Pancreas (tissue), 10 donors: Measurements from ENCODE around the gene SUPT4H1. TPM values are rescaled to one million over a fixed set of nuclear protein-coding genes. Genes with fewer than 3 reads are reported as not detected.

ENCODE experiments used
- ATAC-seq, 4 donors: fragments of 200-7000 bp; cut with Tn5 transposase; one replicate each; pipeline versions ENCODE4 v1.8.0 to v1.9.1; 2020; ENCODE audit warnings: mild to moderate bottlenecking in 4 of 4, moderate library complexity in 4 of 4
- DNase-seq, 6 donors: peaks; one replicate each; pipeline ENCODE4 v3.0.0-alpha.2; 2020
- FAIRE-seq: peaks from 2 replicates; lab custom pipeline; 2012; peaks lifted over from hg19 to GRCh38; lab: Jason Lieb, UNC
- H3K27ac ChIP-seq, 4 donors: fragments of 200-600 bp; sonication (generic); 1 replicate in 3 of 4; 2 replicates in 1 of 4; pipeline versions ENCODE4 v1.5.0 to v1.8.0; 2020
- H3K27me3 ChIP-seq, 4 donors: fragments of 200-600 bp; one replicate each; pipeline ENCODE4 v1.8.0; 2021
- H3K36me3 ChIP-seq, 3 donors: fragments of 200-600 bp; sonication (generic) in 1 of 3; one replicate each; pipeline versions ENCODE4 v1.5.0 to v1.8.0; 2020 to 2021
- H3K4me1 ChIP-seq, 3 donors: fragments of 200-600 bp; one replicate each; pipeline ENCODE4 v1.8.0; 2021
- H3K4me3 ChIP-seq, 4 donors: fragments of 200-600 bp; sonication (generic) in 2 of 4; one replicate each; pipeline versions ENCODE4 v1.5.0 to v1.8.0; 2020 to 2021
- H3K9me3 ChIP-seq, 4 donors: fragments of 200-600 bp; one replicate each; pipeline ENCODE4 v1.8.0; 2021
- WGBS, 2 donors: extraction: QIAGEN DNeasy Blood & Tissue Kit; methylation state at CpG; one replicate each; pipeline ENCODE4 v1.1.7; 2013; 5-methylcytosine and 5-hydroxymethylcytosine counted together
- intact Hi-C, 3 donors: fragments of 100-400 bp; cut with DNase I; formaldehyde crosslinking; loops; one replicate each; pipeline versions ENCODE4 v1.11.1 to v1.14.2; 2022
- polyA plus RNA-seq, 2 donors: library from polyadenylated mRNA; stranded (reverse); fragments of 200-250 nt; gene quantifications; one replicate each; pipeline ENCODE4 v1.2.3, GENCODE V29; 2013
- total RNA-seq, 6 donors: library from RNA; stranded (reverse); fragmentation: NEBNext Ultra II Directional in 4 of 6; extraction: Animal tissue kit (Norgen Biotek cat#: 25700) in 4 of 6; gene quantifications; one replicate each; pipeline versions ENCODE4 v1.2.1 to v1.2.4, GENCODE V29; 2021 to 2023
- TF ChIP-seq, protein P1 (sequence below), 4 donors: fragments of 200-600 bp; sonication (generic) in 3 of 4; IDR thresholded peaks; one replicate each; pipeline versions ENCODE4 v1.5.0 to v1.8.0; 2021; ENCODE audit warnings: antibody characterized with exemption in 4 of 4
- donor health status: healthy with polysubstance abuse.
- donor health status: DM: no; HTN: no; CAD: no; lungs with moderate emphysema.
- donor health status: DM: no; HTN: no; CAD: no.
- donor health status: control.
- donor health status: control.
- donor health status: Bipolar disorder and iron deficiency.
- donor health status: DM: yes; HTN: yes; CAD: no.
- donor health status: DM: no; HTN: no; CAD: no.
- donor health status: DM: no; HTN: no; CAD: no.
- donor health status: DM: yes; HTN: yes; CAD: no.

Gene SUPT4H1
- total and polyA plus RNA-seq, 8 donors, result 14.1 to 43.7 (median 27.1) TPM

DNA sequence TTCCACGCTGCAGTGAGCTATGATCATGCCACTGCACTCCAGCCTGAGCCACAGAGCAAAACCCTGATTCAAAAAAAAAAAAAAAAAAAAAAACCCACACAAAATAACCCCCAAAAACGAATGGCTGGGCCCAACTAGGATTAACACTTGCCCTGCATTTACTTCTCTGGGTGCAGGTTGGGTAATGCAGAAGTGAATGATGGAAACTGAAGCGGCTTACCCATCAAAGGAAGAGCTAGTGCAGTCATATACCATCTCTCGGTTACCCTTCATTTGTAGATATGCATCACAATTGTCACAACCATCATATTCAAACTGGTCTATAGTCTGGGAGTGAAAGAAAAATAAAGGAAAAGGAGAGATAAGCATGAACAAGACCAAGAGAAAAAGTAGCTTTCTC lies 819 bp downstream of the SUPT4H1 start:
- TF ChIP-seq, protein P1, sequence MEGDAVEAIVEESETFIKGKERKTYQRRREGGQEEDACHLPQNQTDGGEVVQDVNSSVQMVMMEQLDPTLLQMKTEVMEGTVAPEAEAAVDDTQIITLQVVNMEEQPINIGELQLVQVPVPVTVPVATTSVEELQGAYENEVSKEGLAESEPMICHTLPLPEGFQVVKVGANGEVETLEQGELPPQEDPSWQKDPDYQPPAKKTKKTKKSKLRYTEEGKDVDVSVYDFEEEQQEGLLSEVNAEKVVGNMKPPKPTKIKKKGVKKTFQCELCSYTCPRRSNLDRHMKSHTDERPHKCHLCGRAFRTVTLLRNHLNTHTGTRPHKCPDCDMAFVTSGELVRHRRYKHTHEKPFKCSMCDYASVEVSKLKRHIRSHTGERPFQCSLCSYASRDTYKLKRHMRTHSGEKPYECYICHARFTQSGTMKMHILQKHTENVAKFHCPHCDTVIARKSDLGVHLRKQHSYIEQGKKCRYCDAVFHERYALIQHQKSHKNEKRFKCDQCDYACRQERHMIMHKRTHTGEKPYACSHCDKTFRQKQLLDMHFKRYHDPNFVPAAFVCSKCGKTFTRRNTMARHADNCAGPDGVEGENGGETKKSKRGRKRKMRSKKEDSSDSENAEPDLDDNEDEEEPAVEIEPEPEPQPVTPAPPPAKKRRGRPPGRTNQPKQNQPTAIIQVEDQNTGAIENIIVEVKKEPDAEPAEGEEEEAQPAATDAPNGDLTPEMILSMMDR (IDR thresholded peaks at IDR 0.05), result no peak
- DNase-seq (peak in 1 of 6 donors; percentile 0), FAIRE-seq (no peak), ATAC-seq (no peak)
- Histone ChIP-seq H3K4me3 (peak overlapping the region; percentile 45 to 96 (median 74)), H3K9me3 (no peaks in the 10 kb centered on the region), H3K27ac (no peak overlapping the region), H3K4me1 (peaks cover 6 to 10% (median 6%) of the 10 kb centered on the region in 3 donors), H3K36me3 (peaks cover 3 to 30% (median 19%) of the 10 kb centered on the region in 3 donors), H3K27me3 (no peaks in the 10 kb centered on the region)
- 43 to 55% methylated on average over 4 of the region's 4 CpGs for WGBS, 2 donors
- intact Hi-C loops, result loop anchor here in 2 of 3 donors (10.0 kb wide), 1 partner anchor 64 kb away; the partner anchor contains the start of gene RNF43 (in 2 of the 2)

DNA sequence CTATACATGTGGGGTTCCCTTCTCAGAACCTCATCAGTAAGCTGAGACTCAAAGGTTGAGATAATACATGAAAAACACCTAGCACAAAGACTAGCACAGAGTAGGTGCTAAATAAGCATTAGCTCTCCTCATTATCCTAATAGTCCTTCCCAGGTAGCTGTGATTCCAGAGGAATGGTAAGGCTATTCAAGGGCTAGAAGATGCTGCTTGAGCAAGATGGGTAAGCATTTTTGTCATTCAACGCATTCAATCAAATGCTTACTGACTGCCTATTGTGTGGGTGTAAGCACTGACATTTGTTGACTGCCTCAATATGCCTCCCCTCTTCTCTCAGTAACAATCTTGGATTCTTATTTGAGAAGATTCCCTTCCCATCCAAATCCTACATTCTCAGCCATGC lies 4.0 kb downstream of the SUPT4H1 start:
- ATAC-seq (no peak), DNase-seq (no peak), FAIRE-seq (no peak)
- H3K4me3 ChIP-seq, result no peak overlapping the region
- H3K4me1 ChIP-seq, result peaks cover 6 to 9% (median 6%) of the 10 kb centered on the region in 3 donors
- intact Hi-C loops, result no loop called here
- no peaks in the 10 kb centered on the region for H3K9me3 ChIP-seq
- 93 to 100% methylated on average over 1 of the region's 1 CpG for WGBS, 2 donors
- H3K27ac ChIP-seq, result no peak overlapping the region
- no peaks in the 10 kb centered on the region for H3K27me3 ChIP-seq
- TF ChIP-seq, protein P1 (IDR thresholded peaks at IDR 0.05), result no peak
- peaks cover 6 to 46% (median 33%) of the 10 kb centered on the region in 3 donors for H3K36me3 ChIP-seq

DNA sequence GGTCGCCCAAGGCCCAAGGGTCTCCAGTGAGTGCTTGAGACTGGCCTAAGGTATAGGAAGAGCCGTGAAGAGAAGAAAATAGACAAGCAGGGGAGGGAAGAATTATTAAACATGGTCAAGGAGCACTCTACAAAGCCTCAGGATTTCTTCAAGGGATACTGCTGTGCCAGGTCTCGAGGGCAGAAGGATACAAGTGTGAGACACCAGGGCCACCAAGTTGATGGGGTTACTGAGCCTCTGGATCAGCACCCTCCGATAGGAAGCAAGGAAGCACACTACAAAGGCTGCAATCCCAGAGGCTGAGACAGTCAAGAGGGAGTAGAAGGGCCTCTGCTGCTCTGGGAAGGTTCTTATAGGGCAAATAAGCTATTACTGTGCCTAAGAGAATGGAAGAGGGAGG lies 6.5 kb downstream of the SUPT4H1 start:
- WGBS, 2 donors, result 70 to 92% methylated on average over 4 of the region's 4 CpGs
- Histone ChIP-seq H3K9me3 (no peaks in the 10 kb centered on the region), H3K4me1 (no peaks in the 10 kb centered on the region), H3K36me3 (peaks cover 6 to 46% (median 33%) of the 10 kb centered on the region in 3 donors), H3K27ac (peak overlapping the region in 2 of 4 donors; percentile 58 to 62), H3K4me3 (no peak overlapping the region), H3K27me3 (no peaks in the 10 kb centered on the region)
- no peak for FAIRE-seq
- DNase-seq, result peak in 1 of 6 donors; percentile 4
- intact Hi-C loops, result no loop called here
- no peak for ATAC-seq
- TF ChIP-seq, protein P1 (IDR thresholded peaks at IDR 0.05), result no peak

DNA sequence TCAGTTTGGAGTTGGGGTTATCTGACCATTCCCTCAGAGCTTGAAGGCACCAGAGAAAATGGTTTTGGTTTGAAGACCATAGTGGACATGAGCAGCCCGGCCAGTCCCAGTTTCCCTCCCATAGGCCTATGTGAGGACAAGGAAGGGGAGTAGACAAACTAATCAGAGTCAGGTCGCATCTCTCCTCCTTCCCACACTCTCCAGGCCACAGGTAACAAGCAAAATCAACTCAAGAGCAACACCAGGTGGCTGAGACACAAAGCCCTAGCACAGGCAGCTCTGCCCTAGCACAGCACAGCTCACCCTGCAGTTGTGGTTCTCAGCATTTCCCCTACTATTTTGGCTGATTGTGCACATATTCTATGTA lies 7.2 kb downstream of the SUPT4H1 start:
- WGBS, 2 donors, result 64 to 72% methylated on average over 2 of the region's 2 CpGs
- FAIRE-seq (no peak), ATAC-seq (peak in 3 of 4 donors; percentile 36 to 61 (median 47)), DNase-seq (peak in 1 of 6 donors; percentile 13)
- intact Hi-C loops, result no loop called here
- Histone ChIP-seq H3K36me3 (peaks cover 6 to 43% (median 33%) of the 10 kb centered on the region in 3 donors), H3K9me3 (no peaks in the 10 kb centered on the region), H3K4me3 (no peak overlapping the region), H3K4me1 (no peaks in the 10 kb centered on the region), H3K27ac (peak overlapping the region in 2 of 4 donors; percentile 58 to 62), H3K27me3 (no peaks in the 10 kb centered on the region)
- TF ChIP-seq, protein P1 (IDR thresholded peaks at IDR 0.05), result no peak

DNA sequence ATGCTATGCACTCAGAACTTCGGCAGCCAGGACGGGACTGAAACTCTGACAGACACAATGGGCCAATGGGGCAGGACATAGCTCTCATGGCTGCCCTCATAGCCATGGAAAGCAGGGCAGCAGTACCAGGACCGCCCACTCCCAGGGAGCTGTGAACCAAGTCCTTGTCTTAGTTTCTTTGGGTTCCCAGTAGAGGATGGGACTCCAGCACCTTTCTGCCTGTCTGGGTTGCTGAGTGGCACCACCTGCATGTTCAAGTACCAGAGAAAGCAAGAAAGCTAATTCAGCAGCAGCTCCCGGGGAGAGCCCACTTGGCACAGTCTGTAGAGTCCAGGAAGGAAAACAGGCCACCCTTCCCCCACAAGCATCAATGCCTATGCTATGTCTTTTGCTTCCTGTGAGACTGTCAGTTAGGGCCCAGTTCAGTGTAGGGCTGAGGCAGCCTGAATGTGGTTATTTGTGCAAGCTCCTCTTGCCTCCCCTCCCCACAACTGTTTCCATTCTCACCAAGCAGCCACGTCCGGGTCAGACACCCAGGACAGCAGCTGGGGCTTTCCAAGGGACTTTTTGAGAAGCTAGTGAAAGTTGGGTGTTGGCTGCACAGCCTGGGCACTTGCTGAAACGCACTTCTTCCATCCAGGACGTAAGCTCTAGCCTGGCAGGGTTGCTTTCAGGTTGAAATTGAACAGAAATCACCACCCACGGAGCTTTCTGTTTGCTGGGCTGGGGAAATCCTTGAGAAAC lies 7.8 kb downstream of the SUPT4H1 start:
- ATAC-seq, result peak in 3 of 4 donors; percentile 64 to 90 (median 75)
- peaks cover 6 to 37% (median 29%) of the 10 kb centered on the region in 3 donors for H3K36me3 ChIP-seq
- H3K27ac ChIP-seq, result peak overlapping the region in 2 of 4 donors; percentile 58 to 62
- no peak for FAIRE-seq
- peak in 3 of 6 donors; percentile 19 to 59 (median 45) for DNase-seq
- H3K4me1 ChIP-seq, result no peaks in the 10 kb centered on the region
- 63 to 75% methylated on average over 9 of the region's 9 CpGs for WGBS, 2 donors
- TF ChIP-seq, protein P1 (IDR thresholded peaks at IDR 0.05), result no peak
- no peak overlapping the region for H3K4me3 ChIP-seq
- no peaks in the 10 kb centered on the region for H3K9me3 ChIP-seq
- H3K27me3 ChIP-seq, result no peaks in the 10 kb centered on the region
- intact Hi-C loops, result no loop called here
